WERI-Rb-1 (cell line): ENCODE measurements around the gene FMO4.
"Not testable (repeated sequence)": the region's sequence is repeated elsewhere in the genome, so short reads cannot be mapped to it uniquely, and the experiment has no call there.

Experiments
- DNase-seq: peaks from one replicate; pipeline ENCODE4 v3.0.0-alpha.2; 2020
- H3K27ac ChIP-seq: fragments of 250-450 bp; sonication (Bioruptor Pico); 2 replicates; pipeline ENCODE4 v1.5.1; 2020; ENCODE audit warnings: mild to moderate bottlenecking, moderate library complexity
- H3K27me3 ChIP-seq: fragments of 250-450 bp; sonication (Bioruptor Pico); 2 replicates; pipeline ENCODE4 v1.5.1; 2021; ENCODE audit warnings: mild to moderate bottlenecking, low read depth, moderate library complexity; ENCODE audit not compliant: insufficient read depth, severe bottlenecking
- H3K36me3 ChIP-seq: fragments of 250-450 bp; sonication (Bioruptor Pico); 2 replicates; pipeline ENCODE4 v1.5.1; 2020; ENCODE audit warnings: mild to moderate bottlenecking, moderate library complexity
- H3K4me3 ChIP-seq: 2 replicates; pipeline ENCODE4 v1.5.1; 2011; ENCODE audit warnings: low read depth, mild to moderate bottlenecking, control low read depth, low read length
- H3K9me3 ChIP-seq: fragments of 250-450 bp; sonication (Bioruptor Pico); 2 replicates; pipeline ENCODE4 v1.5.1; 2021; ENCODE audit warnings: mild to moderate bottlenecking, moderate library complexity; ENCODE audit not compliant: severe bottlenecking
- TF ChIP-seq, protein P1 (sequence below): IDR thresholded peaks from 2 replicates; pipeline ENCODE4 v1.5.1; 2011; ENCODE audit warnings: low read depth, mild to moderate bottlenecking, control low read depth, inconsistent platforms, low read length

Gene FMO4

DNA sequence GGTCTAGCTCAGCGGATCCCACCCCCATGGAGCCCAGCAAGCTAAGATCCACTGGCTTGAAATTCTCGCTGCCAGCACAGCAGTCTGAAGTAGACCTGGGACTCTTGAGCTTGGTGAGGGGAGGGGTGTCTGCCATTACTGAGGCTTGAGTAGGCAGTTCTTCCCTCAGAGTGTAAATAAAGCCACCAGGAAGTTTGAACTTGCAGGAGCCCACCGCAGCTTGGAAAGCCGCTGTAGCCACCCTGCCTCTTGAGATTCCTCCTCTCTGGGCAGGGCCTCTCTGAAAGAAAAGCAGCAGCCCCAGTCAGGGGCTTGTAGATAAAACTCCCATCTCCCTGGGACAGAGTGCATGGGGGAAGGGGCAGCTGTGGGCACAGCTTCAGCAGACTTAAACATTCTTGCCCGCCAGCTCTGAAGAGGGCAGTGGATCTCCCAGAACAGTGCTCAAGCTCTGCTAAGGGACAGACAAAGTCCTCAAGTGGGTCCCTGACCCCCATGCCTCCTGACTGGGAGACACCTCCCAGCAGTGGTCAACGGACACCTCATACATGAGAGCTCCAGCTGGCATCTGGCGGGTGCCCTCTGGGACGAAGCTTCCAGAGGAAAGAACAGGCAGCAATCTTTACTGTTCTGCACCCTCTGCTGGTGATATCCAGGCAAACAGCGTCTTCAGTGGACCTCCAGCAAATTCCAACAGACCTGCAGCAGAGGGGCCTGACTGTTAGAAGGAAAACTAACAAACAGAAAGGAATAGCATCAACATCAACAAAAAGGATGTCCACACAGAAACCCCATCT lies 45.9 kb downstream of the FMO4 start:
- DNase-seq: peak; percentile 42
- H3K9me3 ChIP-seq, H3K27ac ChIP-seq, H3K27me3 ChIP-seq, H3K36me3 ChIP-seq, H3K4me3 ChIP-seq: not testable (repeated sequence)
- TF ChIP-seq, protein P1, sequence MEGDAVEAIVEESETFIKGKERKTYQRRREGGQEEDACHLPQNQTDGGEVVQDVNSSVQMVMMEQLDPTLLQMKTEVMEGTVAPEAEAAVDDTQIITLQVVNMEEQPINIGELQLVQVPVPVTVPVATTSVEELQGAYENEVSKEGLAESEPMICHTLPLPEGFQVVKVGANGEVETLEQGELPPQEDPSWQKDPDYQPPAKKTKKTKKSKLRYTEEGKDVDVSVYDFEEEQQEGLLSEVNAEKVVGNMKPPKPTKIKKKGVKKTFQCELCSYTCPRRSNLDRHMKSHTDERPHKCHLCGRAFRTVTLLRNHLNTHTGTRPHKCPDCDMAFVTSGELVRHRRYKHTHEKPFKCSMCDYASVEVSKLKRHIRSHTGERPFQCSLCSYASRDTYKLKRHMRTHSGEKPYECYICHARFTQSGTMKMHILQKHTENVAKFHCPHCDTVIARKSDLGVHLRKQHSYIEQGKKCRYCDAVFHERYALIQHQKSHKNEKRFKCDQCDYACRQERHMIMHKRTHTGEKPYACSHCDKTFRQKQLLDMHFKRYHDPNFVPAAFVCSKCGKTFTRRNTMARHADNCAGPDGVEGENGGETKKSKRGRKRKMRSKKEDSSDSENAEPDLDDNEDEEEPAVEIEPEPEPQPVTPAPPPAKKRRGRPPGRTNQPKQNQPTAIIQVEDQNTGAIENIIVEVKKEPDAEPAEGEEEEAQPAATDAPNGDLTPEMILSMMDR: peak; percentile 54; the same call in 1 of the 2 replicates

DNA sequence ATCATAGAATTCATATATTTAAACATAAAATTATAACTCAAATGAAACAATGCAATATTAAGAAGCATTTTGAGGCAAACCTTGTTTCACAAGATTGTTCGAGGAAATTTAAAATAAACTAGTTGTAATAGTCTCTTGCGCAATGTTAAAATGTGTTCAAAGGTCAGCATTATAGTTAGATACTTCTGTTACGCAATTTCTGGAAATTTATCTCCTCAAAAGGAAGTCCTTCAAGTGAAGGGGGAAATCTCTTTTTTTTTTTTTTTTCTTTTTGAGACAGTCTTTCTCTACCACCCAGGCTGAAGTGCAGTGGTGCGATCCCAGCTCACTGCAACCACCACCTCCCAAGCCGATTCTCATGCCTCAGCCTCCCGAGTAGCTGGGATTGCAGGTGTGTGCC lies 52.1 kb downstream of the FMO4 start:
- no peaks in the 10 kb centered on the region for H3K27me3 ChIP-seq
- TF ChIP-seq, protein P1: no peak
- DNase-seq: no peak

DNA sequence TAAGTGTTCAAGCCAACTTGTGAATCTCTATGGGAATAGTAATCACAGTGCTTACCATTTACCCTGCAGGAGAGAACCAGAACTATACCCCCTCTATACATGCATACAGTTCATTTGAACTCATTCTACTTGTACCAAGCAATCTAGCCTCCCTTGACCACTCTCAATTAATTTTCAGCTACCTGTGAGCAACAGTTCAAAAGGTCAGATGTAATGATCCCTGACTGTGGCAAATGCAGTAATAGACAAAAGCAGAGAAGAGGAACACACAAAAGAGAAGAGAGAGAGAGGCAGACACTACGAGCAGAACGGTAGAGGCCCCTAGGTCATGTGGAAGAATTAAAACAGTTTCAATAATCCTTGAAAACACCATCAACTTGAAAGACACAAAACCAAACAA lies 52.8 kb downstream of the FMO4 start:
- H3K9me3 ChIP-seq: no peaks in the 10 kb centered on the region
- H3K27ac ChIP-seq: no peak overlapping the region
- TF ChIP-seq, protein P1: no peak
- no peaks in the 10 kb centered on the region for H3K27me3 ChIP-seq
- no peak for DNase-seq
- no peaks in the 10 kb centered on the region for H3K36me3 ChIP-seq
- no peak overlapping the region for H3K4me3 ChIP-seq

More for the DNA sequence above, 52.1 kb downstream of the FMO4 start:
- no peaks in the 10 kb centered on the region for H3K36me3 ChIP-seq
- no peak overlapping the region for H3K4me3 ChIP-seq
- H3K27ac ChIP-seq: no peak overlapping the region
- H3K9me3 ChIP-seq: no peaks in the 10 kb centered on the region

DNA sequence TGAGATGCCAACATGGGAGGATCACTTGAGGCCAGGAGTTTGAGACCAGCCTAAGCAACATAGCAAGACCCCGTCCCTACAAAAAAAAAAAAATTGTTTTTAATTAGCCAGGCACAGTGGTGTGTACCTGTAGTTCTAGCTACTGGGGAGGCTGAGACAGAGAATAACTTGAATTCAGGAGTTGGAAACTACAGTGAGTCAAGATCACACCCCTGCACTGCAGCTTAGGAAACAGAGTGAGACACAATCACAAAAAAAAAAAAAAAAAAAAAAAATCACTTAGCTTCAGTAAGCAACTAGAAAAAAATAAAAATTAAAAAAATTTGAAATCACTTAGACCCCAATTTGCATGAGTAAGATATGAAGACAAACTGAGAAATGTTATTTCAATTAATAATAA lies 53.5 kb downstream of the FMO4 start:
- no peaks in the 10 kb centered on the region for H3K36me3 ChIP-seq
- DNase-seq: no peak
- no peaks in the 10 kb centered on the region for H3K9me3 ChIP-seq
- TF ChIP-seq, protein P1: no peak
- H3K27me3 ChIP-seq: no peaks in the 10 kb centered on the region
- H3K4me3 ChIP-seq: no peak overlapping the region
- H3K27ac ChIP-seq: no peak overlapping the region

DNA sequence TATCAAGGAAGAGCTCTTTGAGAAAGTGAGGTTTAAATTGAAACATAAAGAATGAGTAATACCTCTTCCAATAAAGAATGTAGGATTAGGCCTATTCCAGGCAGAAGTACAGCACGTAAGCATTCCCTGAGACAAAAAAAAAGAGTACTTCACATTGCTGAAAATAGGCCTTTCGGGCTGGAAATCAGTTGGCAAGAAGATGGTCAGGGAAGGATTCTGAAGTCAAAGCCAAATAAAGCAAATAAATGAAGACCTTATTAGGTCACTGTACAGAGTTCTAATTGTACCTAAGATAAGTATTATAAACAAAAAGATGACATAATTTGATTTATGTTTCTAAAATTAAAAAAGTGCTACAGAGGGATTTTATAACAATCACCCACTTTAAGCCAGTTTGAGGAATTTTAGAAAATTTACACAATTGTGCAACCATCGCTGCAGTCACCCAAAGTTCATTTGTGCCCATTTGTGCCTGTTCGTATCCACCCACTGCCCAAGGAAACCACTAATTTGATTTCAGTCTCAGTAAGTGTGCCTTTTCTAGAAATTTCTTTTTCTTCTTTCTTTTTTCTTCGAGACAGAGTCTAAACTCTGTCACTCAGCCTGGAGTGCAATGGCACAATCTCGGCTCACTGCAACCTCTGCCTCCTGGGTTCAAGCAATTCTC lies 58.6 kb downstream of the FMO4 start:
- Histone ChIP-seq H3K27ac (no peak overlapping the region), H3K9me3 (no peaks in the 10 kb centered on the region), H3K27me3 (no peaks in the 10 kb centered on the region), H3K4me3 (no peak overlapping the region), H3K36me3 (no peaks in the 10 kb centered on the region)
- DNase-seq: no peak
- TF ChIP-seq, protein P1: no peak

DNA sequence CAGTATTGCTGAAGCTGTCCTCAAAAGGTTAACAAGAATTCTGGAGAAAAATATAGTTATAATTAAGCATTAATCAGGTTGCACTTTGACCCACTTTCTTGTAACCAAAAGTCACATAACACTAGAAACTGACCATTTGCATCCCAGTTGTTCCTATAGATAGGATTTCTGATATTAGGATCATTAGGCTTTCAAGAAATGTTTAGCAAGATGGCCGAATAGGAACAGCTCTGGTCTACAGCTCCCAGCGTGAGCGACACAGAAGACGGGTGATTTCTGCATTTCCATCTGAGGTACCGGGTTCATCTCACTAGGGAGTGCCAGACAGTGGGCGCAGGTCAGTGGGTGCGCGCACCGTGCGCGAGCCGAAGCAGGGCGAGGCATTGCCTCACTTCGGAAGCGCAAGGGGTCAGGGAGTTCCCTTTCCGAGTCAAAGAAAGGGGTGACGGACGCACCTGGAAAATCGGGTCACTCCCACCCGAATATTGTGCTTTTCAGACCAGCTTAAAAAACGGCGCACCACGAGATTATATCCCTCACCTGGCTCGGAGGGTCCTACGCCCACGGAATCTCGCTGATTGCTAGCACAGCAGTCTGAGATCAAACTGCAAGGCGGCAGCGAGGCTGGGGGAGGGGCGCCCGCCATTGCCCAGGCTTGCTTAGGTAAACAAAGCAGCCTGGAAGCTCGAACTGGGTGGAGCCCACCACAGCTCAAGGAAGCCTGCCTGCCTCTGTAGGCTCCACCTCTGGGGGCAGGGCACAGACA lies 59.6 kb downstream of the FMO4 start:
- H3K27ac ChIP-seq, H3K4me3 ChIP-seq, H3K27me3 ChIP-seq, H3K9me3 ChIP-seq, H3K36me3 ChIP-seq, DNase-seq: not testable (repeated sequence)
